SU-DHL-6 (cell line): ENCODE results near the gene C16orf95.

Source experiments
- H2AFZ ChIP-seq: fragments of 200-600 bp; sonication (generic); 2 replicates; pipeline ENCODE4 v1.6.1; 2014; ENCODE audit warnings: low read depth, mild to moderate bottlenecking, moderate library complexity, mixed read lengths, antibody characterized with exemption, low read length; ENCODE audit not compliant: severe bottlenecking
- H3F3A ChIP-seq: fragments of 200-600 bp; shearing (Covaris generic); 2 replicates; pipeline ENCODE4 v1.6.0; 2016; ENCODE audit warnings: antibody characterized with exemption, mild to moderate bottlenecking; ENCODE audit not compliant: insufficient read depth
- H3K27ac ChIP-seq: fragments of 200-600 bp; sonication (generic); 2 replicates; pipeline ENCODE4 v1.5.1; 2016; ENCODE audit warnings: low read depth, mild to moderate bottlenecking, low read length, moderate library complexity, mixed read lengths
- H3K27me3 ChIP-seq: fragments of 200-600 bp; sonication (generic), shearing (Covaris generic); 2 replicates; pipeline ENCODE4 v1.6.0; 2014; ENCODE audit warnings: mild to moderate bottlenecking, low read length
- H3K36me3 ChIP-seq: fragments of 200-600 bp; sonication (generic); 2 replicates; pipeline ENCODE4 v1.6.1; 2014; ENCODE audit warnings: mild to moderate bottlenecking, low read length, mixed read lengths
- H3K4me2 ChIP-seq: fragments of 300-600, 200-600 bp; shearing (Covaris generic), sonication (generic); 2 replicates; pipeline ENCODE4 v1.6.0; 2014; ENCODE audit warnings: low read length, low read depth, mild to moderate bottlenecking; ENCODE audit not compliant: poor library complexity, severe bottlenecking
- H3K4me3 ChIP-seq: fragments of 200-600 bp; sonication (generic); 2 replicates; pipeline ENCODE4 v1.5.1; 2014; ENCODE audit warnings: antibody characterized with exemption, low read length, mild to moderate bottlenecking, mixed read lengths; ENCODE audit not compliant: insufficient read depth, poor library complexity, severe bottlenecking
- H3K79me2 ChIP-seq: fragments of 200-600 bp; sonication (generic); 2 replicates; pipeline ENCODE4 v1.6.1; 2014; ENCODE audit warnings: mild to moderate bottlenecking, low read length, moderate library complexity; ENCODE audit not compliant: insufficient read depth
- H3K9ac ChIP-seq: fragments of 200-600 bp; sonication (generic); 2 replicates; pipeline ENCODE4 v1.7.0; 2014; ENCODE audit warnings: mild to moderate bottlenecking, low read length
- H3K9me2 ChIP-seq: fragments of 200-600 bp; sonication (generic); replicated peaks from 2 replicates; pipeline ENCODE4 v1.6.1; 2014; ENCODE audit warnings: low read length; ENCODE audit not compliant: insufficient read depth
- H3K9me3 ChIP-seq: fragments of 200-600 bp; sonication (generic); 2 replicates; pipeline ENCODE4 v1.6.1; 2014; ENCODE audit warnings: low read length, mixed read lengths; ENCODE audit not compliant: insufficient read depth
- H4K20me1 ChIP-seq: fragments of 200-600 bp; sonication (generic); 2 replicates; pipeline ENCODE4 v1.6.1; 2014; ENCODE audit warnings: low read depth, mild to moderate bottlenecking, antibody characterized with exemption, low read length, moderate library complexity, mixed read lengths
- EZH2phosphoT487 ChIP-seq: fragments of 200-600 bp; sonication (generic), shearing (Covaris generic); conservative IDR thresholded peaks from 2 replicates; pipeline ENCODE4 v1.6.1; 2018; ENCODE audit warnings: mild to moderate bottlenecking, antibody characterized with exemption, low read length, moderate library complexity, mixed read lengths
- TF ChIP-seq, protein P1 (sequence below): fragments of 200-600 bp; sonication (generic); IDR thresholded peaks from one replicate; pipeline ENCODE4 v1.5.1; 2017; ENCODE audit warnings: antibody characterized with exemption, mild to moderate bottlenecking, low read length, moderate library complexity; ENCODE audit not compliant: insufficient read depth, poor library complexity, severe bottlenecking

The C16orf95 gene

DNA sequence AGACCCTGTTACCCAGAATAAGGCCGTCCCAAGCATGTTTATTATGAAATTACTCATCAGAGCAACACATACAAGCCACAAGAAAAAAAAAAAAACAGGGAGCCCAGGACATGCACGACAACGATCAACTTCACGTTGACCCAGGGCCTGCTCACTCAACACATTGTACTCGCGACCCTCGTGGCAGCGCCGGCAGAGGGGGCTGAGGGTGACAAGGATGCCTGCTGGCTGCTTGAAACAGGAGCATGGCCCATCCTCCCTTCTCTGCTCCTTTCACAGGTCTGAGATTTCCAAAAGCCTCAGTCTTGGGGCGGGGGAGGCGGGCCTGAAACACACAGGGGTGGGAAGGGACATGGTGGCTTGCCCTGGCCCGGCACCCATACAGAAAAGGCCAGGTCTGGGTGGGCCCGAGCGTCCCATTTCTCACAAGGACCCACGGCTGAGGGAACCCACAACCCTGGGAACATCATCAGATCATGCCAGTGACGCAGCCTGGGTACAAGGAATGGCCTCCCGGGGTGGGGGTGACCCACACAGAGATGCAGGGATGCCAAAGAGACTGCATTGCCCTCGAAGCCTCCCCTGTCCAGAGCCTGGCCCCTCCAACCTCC lies 21.1 kb upstream of the C16orf95 start:
- Histone ChIP-seq H3K4me3 (no peak overlapping the region), H3K27me3 (no peaks in the 10 kb centered on the region), H3K4me2 (no peak overlapping the region), H3F3A (no peaks in the 10 kb centered on the region), H3K9ac (no peak overlapping the region), H3K79me2 (no peaks in the 10 kb centered on the region), H3K9me3 (no peaks in the 10 kb centered on the region), H3K36me3 (no peaks in the 10 kb centered on the region), H3K27ac (no peak overlapping the region), H3K9me2 (no peaks in the 10 kb centered on the region), H4K20me1 (no peaks in the 10 kb centered on the region), H2AFZ (no peak overlapping the region)
- no peak for TF ChIP-seq EZH2phosphoT487
- TF ChIP-seq, protein P1, sequence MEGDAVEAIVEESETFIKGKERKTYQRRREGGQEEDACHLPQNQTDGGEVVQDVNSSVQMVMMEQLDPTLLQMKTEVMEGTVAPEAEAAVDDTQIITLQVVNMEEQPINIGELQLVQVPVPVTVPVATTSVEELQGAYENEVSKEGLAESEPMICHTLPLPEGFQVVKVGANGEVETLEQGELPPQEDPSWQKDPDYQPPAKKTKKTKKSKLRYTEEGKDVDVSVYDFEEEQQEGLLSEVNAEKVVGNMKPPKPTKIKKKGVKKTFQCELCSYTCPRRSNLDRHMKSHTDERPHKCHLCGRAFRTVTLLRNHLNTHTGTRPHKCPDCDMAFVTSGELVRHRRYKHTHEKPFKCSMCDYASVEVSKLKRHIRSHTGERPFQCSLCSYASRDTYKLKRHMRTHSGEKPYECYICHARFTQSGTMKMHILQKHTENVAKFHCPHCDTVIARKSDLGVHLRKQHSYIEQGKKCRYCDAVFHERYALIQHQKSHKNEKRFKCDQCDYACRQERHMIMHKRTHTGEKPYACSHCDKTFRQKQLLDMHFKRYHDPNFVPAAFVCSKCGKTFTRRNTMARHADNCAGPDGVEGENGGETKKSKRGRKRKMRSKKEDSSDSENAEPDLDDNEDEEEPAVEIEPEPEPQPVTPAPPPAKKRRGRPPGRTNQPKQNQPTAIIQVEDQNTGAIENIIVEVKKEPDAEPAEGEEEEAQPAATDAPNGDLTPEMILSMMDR: no peak

DNA sequence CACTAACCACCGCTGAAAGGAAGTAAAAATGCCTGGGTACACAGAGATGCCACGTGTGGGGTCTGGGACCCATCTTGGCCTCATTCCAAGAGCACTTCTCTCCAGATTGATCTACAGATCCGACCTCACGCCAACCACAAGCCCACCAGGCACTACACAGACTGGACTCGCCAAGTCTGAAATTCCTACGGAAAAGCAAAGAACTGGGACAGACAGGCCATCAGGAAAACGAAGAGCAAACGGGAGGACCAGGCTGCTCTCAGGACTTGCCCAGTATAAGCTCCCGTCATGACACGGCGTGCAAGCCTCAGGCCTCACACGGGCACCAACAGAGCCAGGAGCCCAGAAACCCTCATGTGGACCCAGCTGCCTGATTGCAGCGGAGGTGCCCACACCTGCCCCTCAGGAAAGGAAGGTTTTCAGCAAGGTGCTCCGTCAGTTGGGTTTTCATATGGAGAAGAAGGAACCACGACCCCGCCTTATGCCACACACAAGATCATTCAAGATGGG lies 20.1 kb upstream of the C16orf95 start:
- Histone ChIP-seq H3K9me3 (no peaks in the 10 kb centered on the region), H3K9ac (no peak overlapping the region), H3K36me3 (no peaks in the 10 kb centered on the region), H3K4me3 (no peak overlapping the region), H3K79me2 (no peaks in the 10 kb centered on the region), H3K4me2 (no peak overlapping the region), H3K27ac (no peak overlapping the region), H2AFZ (no peak overlapping the region), H3K27me3 (no peaks in the 10 kb centered on the region), H4K20me1 (no peaks in the 10 kb centered on the region), H3F3A (no peaks in the 10 kb centered on the region), H3K9me2 (no peaks in the 10 kb centered on the region)
- no peak for TF ChIP-seq EZH2phosphoT487
- TF ChIP-seq, protein P1: no peak

DNA sequence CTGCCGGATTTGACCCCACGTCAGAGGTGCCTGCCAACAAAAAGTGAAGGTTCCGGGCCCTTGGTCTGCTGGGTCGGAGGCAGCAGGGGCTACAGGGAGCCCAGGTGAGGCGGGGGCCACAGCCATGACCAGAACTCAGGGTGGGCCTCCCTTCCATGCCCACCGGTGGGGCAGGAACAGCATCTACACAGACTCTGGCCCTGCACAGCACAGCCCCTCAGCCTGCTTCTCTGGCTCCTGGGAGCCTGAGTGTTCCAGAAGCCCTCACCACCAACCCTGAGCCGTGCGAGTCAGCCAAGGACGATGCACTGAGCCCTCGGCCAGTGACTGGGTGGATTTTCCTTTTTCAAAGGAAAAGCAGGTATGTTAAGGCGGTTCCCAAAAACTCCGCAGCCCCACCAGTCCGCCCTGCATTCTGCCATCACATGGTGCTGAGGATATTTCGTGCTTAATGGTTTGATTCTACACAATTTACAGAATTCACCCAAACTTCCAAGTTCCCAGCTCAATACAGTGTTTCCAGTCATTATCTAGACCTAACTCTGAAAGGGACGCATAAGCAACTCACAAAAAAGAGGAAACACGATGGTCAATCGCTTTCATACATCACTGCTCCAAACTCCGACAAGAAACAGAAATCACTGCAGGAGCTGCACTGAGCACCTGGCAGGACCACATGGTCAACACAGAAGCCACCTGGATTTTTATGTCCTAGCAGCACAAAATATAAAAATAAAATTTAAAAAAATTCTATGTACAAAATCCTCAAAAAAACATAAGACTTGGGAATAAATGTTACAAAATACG lies 19.4 kb upstream of the C16orf95 start:
- Histone ChIP-seq H4K20me1 (no peaks in the 10 kb centered on the region), H3K9me2 (no peaks in the 10 kb centered on the region), H2AFZ (no peak overlapping the region), H3K9ac (no peak overlapping the region), H3K79me2 (no peaks in the 10 kb centered on the region), H3K36me3 (no peaks in the 10 kb centered on the region), H3K27me3 (no peaks in the 10 kb centered on the region), H3K27ac (no peak overlapping the region), H3K4me2 (no peak overlapping the region), H3K9me3 (no peaks in the 10 kb centered on the region), H3K4me3 (no peak overlapping the region), H3F3A (no peaks in the 10 kb centered on the region)
- TF ChIP-seq EZH2phosphoT487: no peak
- TF ChIP-seq, protein P1: no peak
